HG02885 (cell line): ENCODE measurements around the gene SYTL3.
"Not testable (repeated sequence)": the region's sequence is repeated elsewhere in the genome, so short reads cannot be mapped to it uniquely, and the experiment has no call there.

Experiments
- ATAC-seq: cut with Tn5 transposase; IDR thresholded peaks from one replicate; pipeline ENCODE4 v1.9.1; 2021; ENCODE audit warnings: mild to moderate bottlenecking; ENCODE audit not compliant: unreplicated experiment, poor library complexity

The SYTL3 gene, protein sequence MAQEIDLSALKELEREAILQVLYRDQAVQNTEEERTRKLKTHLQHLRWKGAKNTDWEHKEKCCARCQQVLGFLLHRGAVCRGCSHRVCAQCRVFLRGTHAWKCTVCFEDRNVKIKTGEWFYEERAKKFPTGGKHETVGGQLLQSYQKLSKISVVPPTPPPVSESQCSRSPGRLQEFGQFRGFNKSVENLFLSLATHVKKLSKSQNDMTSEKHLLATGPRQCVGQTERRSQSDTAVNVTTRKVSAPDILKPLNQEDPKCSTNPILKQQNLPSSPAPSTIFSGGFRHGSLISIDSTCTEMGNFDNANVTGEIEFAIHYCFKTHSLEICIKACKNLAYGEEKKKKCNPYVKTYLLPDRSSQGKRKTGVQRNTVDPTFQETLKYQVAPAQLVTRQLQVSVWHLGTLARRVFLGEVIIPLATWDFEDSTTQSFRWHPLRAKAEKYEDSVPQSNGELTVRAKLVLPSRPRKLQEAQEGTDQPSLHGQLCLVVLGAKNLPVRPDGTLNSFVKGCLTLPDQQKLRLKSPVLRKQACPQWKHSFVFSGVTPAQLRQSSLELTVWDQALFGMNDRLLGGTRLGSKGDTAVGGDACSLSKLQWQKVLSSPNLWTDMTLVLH

GRCh38 chr6:158649289-158650143 is at the start of gene SYTL3:
SYTL3 (plus strand) TSS chr6:158650054; CDS start chr6:158663269, 13,215 bp downstream.
- ATAC-seq: peak; percentile 46

- no peak for ATAC-seq
Observed at GRCh38 chr6:158603261-158604047, 46.4 kb upstream of the SYTL3 start.

DNA sequence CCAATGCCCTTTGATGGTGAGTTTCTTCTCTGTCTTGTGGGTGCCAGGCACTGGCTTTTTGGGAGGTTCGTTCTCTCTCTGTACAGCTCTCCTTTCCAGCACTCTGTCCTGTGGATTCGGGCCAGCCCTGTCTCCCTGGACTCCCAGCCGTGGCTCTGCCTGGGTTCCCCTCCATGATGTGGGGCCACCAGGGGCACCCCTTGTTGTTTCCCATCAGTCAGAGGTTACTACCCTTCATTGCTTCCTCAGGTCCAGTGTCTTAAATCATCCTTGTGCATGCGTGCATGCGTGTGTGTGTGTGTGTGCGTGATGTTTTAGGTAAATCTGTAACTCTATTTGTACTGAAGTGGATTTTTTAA is 45.8 kb upstream of the SYTL3 start:
- no peak for ATAC-seq

DNA sequence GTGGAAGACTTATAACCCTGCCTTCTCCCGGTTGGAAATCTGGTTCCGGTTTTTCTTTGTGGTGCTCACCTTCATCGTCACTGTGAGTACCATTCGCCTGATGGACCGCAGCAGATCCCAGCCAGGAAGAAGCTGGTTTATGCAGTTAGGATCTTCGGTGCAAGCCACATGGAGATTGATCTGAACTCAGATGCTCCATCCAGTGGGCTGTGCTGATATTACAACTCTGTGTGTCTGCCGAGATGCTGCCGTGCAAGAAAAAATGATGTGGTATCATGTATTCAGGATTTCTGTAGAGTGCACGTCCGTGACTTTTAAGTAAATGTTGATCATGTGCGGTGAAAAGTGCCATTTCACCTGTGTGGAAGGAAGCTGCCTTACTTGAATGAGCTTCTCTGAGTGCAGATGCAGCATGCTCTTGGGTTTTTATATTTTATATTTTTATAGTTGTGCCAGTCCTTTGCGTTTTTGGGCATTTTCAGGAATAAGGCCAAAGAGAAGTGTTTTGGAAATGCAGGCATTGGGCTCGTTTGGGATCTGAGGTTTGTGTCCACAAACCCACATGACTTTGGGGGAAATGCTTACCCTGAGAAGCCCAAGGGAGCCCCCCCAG is 44.5 kb upstream of the SYTL3 start:
- ATAC-seq: peak; percentile 47

GRCh38 chr6:158606011-158606410 is 43.8 kb upstream of the SYTL3 start:
- not testable (repeated sequence) for ATAC-seq

DNA sequence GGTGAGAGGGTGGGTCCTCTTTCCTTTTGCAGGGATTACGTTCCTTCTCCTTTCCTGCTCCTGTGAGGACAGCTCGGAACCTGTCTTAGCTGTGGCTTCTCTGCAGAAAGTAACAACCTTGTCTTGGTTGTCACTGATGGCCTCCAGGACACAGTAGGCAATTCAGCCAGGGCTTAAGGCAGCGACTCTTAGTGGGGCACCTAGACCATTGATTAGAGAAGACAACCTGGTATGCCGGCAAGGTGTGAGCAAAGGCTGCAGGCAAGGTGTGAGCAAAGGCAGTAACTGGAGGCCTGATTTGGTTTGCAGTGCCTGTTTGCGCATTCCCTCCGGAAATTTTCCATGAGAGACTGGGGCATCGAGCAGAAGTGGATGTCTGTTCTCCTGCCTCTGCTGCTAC is 42.9 kb upstream of the SYTL3 start:
- no peak for ATAC-seq

DNA sequence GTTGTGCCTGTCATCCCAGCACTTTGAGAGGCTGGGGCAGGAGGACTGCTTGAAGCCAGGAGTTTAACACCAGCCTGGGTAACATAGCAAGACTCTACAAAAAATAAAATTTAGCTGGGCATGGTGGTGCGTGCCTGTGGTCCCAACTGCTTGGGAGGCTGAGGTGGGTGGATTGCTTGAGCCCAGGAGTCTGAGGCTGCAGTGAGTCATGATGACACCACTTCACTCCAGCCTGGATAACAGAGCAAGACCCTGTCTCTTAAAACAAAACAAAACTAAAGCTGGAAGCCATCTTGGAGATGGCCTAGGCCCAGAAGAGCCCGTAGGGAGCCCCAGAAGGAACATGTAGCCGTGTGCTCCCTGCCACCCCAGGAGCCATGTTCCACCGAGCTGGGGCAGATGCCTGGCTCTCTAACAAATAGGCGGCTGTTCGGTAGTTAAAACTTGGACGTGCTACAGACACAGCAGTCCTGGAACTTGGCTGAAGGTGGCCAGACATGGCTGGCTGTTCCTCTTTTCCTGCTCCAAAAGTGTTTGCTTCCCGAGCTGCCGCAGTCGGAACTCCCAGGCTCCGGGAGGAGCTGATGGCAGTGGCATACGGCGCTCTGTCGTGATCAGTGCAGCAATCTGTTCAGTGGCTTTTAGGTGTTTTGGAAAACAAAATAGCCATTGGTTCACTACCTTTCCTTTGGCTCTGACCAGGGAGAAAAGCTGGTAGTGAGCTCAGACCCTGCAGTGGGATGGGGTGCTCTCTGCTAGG is 42.3 kb upstream of the SYTL3 start:
- no peak for ATAC-seq

GRCh38 chr6:158608221-158608620 is 41.6 kb upstream of the SYTL3 start:
- ATAC-seq: no peak

DNA sequence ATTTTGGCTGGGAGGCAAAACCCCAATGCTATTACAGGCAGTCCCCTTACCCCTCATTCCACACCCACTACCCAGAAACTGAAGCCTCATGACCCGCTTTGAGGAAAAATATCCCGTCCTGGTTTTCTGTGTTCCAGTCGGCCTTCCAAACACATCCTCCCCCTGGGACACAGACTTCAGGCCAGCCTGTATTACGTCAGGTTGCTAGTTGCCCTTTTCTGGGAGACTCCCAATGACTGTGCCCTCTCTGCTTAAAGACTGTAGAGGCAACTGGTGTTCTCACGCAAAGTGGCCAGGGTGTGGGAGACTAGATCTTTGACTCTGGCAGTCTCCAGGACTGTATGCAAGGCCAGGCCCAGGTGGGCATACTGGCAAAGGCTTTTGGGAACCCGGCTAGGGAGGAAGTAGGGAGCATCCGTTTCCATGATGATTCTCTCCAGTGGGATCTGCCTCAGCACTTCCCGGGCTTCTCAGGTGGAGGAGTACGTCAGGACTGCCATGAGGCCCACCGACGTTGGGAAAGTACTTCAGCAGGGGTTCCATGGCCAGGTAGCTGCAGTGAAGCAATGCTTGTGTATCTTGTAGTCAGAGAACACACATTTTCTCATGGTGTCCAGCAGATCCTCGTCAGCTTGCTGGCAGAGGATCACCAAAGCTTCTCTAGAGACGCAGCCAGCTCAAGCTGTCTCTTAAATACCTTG is 40.2 kb upstream of the SYTL3 start:
- no peak for ATAC-seq

DNA sequence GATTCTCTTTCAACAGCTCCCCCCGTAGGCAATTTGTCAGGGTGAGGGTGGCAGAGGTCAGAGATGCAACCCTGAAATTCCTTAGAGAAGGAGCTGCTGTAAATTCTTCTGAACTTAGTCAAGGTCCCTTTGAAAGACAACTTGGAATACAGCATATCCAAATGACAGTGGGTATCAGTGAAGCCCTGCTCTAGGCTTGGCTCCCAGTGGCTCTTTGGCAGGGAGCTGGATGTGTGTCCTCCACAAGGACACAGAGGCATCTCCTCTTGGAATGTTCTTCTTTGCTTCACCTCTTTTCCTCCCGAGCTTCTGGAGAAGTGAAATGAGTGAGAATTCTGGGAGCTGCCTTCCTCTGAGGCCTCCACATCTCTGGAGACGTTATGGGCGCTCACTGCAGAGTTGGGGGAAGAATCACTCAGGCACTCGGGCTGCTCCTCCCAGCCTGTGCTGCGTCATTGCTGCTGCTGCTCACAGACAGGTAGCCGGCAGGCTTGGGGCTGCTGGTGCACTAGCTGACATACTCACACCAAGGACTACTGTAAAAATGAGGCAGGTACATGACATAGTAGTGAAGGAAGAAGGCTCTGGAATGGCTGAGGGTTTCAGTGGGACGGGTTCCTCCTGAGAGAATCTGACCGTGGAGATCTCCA is 39.4 kb upstream of the SYTL3 start:
- ATAC-seq: no peak

- ATAC-seq: no peak
Observed at GRCh38 chr6:158611039-158611438, 38.8 kb upstream of the SYTL3 start.

- no peak for ATAC-seq
Observed at GRCh38 chr6:158611541-158612370, 38.1 kb upstream of the SYTL3 start.

DNA sequence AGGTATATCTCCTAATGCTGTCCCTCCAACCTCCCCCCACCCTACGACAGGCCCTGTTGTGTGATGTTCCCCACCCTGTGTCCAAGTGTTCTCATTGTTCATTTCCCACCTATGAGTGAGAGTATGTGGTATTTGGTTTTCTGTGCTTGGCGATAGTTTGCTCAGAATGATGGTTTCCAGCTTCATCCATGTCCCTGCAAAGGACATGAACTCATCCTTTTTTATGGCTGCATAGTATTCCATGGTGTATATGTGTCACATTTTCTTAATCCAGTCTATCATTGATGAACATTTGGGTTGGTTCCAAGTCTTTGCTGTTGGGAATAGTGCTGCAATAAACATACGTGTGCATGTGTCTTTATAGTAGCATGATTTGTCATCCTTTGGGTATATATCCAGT is 35.2 kb upstream of the SYTL3 start:
- ATAC-seq: not testable (repeated sequence)

GRCh38 chr6:158618289-158618688 is 31.6 kb upstream of the SYTL3 start:
- not testable (repeated sequence) for ATAC-seq

DNA sequence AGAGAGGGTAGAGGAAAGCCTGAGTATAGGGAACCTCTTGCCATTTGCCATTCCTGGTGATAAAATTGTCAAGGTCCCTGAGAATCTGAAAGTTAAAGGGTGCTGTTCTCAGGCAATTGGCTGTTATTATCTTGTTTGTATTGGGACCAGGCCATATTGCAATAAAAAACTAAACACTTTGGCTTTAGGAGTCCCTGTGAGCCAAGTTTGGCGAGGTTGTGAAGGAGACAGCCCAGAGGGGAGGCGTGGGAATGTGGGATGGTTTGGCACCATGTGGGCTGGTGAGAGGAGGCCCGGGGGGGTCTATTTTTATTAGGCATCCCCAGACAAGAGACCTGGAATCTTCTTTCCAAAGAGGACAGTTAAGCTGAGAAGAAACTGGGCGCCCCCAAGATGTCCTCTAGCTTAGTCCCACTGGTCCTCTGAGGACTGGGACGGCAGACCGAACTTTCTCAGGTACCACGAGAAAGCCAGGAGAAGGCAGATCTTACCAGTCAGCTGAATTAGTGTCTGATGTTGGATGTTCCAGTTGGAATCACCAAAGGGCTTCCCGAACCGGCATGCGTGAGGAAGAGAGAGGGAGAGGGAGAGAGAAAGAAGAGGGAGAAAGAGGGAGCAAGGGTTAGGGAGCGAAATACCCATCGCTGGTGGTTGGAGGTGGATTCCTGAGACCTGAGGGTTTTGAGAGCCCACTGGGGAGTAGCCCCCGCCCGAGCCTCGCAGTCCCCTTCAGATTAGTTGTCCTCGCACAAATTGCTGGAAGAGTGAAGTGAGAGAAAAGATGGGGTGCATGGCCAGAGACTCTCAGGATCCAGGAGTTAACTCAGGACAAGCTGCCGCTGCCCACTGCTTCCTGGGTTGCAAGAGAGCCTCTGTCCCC is 29.7 kb upstream of the SYTL3 start:
- ATAC-seq: no peak

DNA sequence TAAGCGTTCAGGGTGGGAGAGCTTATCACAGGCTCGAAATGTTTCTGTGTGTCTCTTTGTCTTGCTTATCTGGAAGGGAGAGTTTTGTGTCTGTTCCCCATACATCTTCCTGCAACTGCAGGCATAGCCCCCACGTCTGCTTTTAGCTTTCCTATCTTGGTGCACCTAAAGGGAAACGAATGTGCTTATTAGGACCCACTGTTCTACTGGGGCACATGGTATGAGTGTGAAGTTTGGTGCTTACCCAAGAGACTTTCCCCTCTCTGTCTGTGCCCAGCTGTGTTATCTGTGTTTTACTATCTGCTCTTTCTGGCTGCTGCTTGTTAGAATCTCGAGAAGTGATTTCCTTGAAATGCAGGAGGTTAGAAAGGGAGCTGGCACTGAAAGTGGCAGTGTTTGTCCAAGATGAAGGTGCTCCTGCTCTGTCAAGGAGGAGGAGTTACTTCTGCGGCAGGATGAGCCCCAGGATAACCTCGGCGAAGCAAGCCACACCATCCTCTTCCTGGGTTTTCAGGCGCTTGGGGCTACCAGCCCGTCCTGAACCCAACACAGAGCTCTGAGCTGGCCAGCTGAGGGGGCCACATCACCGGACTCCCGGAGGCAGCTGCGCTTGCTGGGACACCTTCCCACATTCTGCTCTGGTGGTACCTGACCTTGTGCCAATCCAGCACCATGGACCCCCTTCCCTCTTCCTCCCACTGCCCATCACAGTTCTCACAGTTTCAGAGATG is 28.7 kb upstream of the SYTL3 start:
- ATAC-seq: no peak
